GM19035 (cell line): Measurements from ENCODE around the gene ZNF292.
A peak's percentile ranks its signal among the peaks of the same experiment; 100 is the strongest.
"Not testable (repeated sequence)": the region's sequence is repeated elsewhere in the genome, so short reads cannot be mapped to it uniquely, and the experiment has no call there.

Experiments used
- ATAC-seq: cut with Tn5 transposase; IDR thresholded peaks from one replicate; pipeline ENCODE4 v1.9.1; 2021; ENCODE audit not compliant: unreplicated experiment

ZNF292 gene

GRCh38 chr6:87157596-87157995 is 2.2 kb downstream of the ZNF292 start:
- ATAC-seq = not testable (repeated sequence)

- ATAC-seq = no peak
Measured at GRCh38 chr6:87161299-87161698, 5.9 kb downstream of the ZNF292 start.

DNA sequence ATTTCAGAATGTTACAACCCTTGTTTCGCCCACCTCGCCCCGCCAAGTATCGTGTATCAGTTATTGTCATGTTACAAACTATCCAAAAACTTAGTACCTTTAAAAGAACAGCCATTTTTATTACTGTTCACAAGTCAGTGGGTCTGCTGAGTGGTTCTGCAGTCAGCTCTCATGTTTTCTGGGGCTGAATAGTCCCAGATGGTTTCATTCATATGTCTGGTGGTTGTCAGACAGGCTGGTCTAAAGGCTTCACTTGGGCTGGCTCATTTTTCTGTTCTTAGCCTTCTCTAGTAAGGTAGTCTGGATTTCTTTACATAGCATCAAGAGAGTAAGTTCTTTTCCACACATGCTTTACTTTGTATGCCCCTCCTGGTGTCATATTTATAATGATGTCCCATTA is 8.6 kb downstream of the ZNF292 start:
- ATAC-seq = no peak

GRCh38 chr6:87164506-87164905 is 9.1 kb downstream of the ZNF292 start:
- no peak for ATAC-seq

DNA sequence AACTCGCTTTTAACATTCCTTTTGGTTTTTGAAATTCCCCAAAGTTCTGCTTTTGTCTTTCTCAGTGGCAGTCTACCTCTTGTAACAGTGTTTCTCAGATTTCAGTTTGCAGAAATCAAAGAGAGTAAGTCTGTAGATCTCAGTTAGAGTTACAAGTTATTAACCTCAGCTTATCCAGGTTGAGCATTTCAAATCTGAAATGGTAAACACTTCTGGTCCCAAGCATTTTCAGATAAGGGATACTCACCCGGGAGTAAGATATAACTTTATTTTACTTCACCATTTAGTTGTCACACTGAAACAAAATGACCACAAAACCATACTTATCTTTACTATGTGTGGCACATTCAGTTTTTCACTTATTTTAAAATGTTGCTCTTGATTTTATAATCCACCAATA is 9.8 kb downstream of the ZNF292 start:
- ATAC-seq = no peak

DNA sequence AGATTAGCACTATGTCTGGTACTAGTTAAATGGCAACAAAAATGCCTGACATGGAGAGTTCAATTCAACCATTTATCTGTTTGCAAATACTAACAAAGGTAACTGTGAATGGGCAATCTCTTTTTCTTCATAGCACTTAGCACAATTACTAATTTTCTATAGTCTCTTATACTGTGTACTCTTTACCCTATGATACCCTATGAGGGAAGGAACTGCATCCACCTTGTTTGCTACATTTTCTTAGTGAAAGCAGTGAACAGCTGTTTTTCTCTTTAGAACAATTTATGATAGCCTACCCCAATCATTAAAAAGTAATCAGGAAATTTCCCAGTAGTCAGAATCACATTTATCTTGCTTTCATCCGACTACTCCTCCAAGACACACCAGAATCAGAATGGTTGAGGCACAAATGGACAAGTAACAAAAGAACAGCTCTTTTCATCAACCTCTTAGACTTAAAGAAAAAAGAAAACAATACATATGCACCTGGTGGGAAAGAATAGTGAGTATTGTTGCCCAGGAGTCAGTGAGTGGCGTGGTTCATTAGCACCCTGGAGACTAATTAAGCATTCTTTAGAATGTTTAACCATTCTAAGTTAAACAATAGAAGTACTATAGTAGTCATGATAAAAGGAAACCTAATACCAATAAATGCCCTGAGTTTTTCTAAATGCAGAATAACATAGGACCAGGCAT is 16.7 kb downstream of the ZNF292 start:
- ATAC-seq = no peak

DNA sequence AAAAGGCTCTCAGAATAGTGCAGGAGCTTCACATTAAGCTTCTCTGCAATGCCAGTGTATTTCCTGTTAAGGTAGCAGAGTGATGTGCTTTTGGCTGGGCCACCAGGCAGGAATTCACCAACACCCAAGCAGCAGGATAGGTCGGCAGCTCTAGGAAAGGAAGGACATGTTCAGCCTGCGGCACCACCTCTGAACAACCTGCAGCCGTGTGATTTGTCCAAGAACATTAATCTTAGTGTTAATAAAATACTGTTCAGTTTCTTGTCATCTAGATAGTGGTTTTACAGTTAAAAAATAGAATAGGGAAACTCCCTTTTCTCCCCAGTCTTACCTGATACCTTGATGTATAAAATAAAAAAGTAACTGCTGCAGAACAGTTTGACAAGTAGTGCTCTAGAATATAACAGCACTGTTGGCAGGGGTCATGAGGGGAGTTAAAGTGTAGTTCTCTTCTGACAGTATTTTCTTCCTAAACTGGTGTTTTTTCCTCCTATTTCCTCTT is 18.8 kb downstream of the ZNF292 start:
- ATAC-seq = peak; percentile 51

DNA sequence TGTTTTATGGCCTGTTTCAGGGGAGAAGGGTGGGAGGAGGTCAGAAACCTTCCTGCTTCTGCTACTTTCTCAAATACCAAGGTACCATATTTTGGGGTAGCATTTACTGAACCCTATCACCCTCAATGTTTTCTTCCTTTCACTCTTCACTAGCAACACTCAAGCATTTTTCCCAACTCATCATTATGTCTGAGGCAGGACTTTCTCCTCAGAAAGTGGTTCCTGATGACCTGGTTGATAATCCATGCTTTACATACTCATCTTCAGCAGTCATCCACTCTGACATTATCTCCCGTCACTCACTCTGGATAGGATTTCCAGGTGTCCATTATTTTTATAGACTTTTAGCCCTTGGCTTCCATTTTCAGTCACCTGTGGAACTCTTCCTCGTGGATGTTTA is 21.1 kb downstream of the ZNF292 start:
- no peak for ATAC-seq

GRCh38 chr6:87180105-87180728 is 24.9 kb downstream of the ZNF292 start:
- no peak for ATAC-seq

- ATAC-seq = peak; percentile 10
Measured at GRCh38 chr6:87181903-87182302, 26.5 kb downstream of the ZNF292 start.

- ATAC-seq = peak; percentile 74
Measured at GRCh38 chr6:87182321-87182720, 27.0 kb downstream of the ZNF292 start.

DNA sequence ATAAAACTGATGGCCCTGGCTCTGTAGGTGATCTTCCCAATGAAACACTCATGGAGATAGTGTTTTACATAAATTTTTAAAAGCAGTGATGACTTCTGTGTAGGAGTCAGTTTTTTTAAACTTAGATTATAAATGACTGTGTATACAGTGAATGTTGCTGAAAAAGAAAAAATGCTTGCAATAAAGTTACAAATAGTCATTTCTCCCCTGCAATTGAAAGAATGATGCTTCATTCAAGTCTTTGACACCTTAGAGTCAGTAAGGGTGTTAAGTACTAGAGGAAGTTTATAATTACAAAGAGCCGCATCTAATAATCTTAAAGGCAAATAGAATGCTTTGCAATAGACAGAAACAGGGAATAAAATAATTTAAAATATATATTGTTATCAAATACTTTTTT is 27.6 kb downstream of the ZNF292 start:
- ATAC-seq = no peak

- no peak for ATAC-seq
Measured at GRCh38 chr6:87183687-87184086, 28.3 kb downstream of the ZNF292 start.

DNA sequence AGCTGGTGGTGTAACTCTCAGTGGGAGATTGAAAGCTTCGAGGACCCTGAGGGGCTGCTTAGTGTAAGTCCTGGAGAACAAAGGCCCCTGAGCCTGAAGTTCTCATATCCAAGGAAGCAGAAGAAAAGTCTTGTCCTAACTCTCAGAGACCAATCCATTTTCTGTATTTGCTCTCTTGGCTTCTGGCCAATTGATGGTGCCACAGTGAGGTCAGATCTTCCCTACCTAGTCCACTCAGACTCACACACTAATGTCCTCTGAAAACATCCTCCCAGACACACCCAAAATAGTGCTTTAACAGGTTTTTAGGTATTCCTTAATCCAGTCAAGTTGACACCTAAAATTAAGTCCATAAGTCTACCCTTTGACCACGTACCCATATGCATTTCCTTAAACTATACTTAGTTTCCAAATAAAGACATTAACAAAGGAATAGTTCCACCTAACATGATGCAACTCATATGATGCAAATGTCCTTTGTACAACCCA is 29.4 kb downstream of the ZNF292 start:
- ATAC-seq = no peak

DNA sequence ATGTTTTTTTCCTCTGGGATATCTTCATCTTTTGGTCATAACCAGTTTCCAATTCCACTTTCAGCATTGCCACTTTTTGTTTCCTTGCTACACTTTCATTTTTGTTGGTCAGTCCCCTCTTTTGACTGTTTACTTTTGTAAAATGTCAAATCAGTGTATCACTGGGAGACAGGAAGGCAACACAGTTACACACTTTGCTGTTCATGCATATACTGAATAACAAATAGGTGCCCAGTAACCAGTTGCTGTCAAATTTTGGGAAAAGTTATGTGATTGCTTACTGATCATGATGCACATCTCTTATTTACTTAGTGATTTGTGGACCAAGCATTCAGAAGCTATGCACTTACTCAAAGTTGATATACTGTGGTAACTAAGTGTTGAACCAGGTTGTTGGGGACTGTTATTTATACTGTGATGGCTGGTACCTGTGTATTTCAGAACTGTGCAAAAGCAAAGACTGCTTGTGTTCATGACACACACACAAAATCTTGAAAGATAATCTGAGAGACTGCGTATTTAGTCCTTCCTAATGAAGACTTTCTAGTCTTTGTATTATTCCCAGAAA is 41.0 kb downstream of the ZNF292 start:
- ATAC-seq = no peak

DNA sequence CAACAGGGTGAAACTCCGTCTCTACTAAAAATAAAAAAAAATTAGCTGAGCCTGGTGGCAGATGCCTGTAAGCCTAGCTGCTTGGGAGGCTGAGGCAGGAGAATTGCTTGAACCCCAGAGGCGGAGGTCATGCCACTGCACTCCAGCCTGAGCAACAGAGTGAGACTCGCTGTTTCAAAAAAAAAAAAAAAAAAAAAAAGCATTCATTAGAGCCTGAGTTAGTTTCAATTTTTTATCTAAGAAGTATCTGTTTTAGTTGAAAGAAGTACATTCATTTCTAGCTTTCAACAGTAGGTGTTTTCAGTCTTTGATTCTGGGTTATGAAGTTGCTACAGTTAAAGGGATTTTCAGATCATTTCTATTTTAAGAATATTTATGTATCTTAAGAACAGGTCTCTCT is 42.2 kb downstream of the ZNF292 start:
- ATAC-seq = peak; percentile 75

DNA sequence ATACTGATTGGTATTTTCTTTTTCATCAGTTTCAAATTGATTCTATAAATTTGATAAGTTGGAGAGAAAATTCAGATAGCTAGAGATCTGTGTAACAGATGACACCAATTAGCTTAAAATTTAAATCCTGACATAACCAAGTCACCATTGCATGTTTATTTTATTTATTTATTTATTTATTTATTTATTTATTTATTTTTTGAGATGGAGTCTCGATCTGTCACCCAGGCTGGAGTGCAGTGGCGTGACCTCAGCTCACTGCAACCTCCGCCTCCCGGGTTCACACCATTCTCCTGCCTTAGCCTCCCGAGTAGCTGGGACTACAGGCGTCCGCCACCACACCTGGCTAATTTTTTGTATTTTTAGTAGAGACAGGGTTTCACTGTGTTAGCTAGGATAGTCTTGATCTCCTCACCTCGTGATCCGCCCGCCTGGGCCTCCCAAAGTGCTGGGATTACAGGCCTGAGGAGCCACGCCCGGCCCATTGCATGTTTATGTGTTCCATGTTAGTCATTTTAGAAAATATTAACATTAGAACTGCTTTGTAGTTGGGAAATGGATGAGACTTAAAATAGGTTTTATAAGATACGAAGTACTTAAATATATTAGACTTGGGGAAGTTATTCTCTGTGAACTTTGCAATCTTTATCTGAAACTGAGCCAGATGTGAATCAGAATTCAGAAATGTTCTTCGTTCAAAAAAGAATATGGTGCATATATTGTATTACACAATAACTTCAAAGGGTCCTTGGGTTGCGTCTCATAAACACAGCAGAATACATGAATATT is 42.9 kb downstream of the ZNF292 start:
- ATAC-seq = not testable (repeated sequence)

DNA sequence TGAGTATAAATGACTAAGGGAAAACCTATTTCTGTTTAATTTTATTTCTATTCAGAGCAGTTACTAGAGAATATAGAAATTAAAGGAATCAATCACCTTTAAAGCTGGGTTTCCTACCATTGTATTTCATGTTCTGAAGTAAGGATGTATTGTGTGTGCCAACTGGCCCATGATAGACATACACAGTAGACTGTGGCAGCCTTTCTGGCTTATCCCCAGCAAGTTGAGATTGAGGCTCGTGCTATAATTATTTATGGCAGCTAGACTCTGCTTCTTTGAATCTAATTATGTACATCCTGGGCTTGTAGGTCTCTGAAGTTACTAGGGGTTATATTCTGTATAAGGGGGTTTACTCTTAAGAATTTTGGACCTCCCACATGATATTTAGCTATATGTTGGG is 44.4 kb downstream of the ZNF292 start:
- ATAC-seq = no peak

DNA sequence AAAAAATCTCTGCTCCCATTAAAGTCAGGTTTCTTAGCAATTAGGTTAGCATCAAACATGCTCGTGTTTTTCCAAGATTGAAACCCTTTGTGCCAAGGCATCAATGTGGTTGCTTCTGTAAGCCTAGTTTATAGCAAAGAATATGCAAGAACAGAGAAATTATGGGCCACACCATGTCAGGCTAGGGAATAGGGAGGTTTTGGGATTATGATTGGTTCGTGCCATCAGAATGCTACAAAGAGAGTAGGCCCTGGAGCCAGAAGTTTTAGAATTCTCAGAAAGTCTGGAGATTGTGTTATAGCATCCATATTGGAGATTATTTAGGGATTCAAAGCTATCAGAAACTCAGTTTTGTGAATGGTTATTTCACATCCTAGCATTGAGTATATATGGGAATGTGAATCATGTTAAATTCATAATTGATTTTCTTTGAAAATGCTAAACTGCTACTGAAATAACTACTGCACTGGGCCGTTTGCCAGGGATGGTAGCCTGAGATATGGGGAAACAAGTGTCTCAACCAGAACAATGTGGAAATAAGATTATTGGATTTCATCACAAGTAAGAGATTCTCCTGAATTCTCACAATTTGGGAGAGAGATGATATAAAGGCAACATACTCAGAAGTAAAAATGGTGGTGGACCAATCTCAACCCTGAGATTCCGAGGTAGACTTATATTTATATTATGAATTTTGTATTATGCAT is 45.3 kb downstream of the ZNF292 start:
- no peak for ATAC-seq

GRCh38 chr6:87203448-87204023 is 48.2 kb downstream of the ZNF292 start:
- no peak for ATAC-seq
